Activated CD8-positive, alpha-beta memory T cell treated with anti-CD3 and anti-CD28 coated beads, Interleukin-2, amount 50 U/mL, for 24 hours (primary cell): ENCODE data around the gene DOK6.
"Not testable (repeated sequence)": the region's sequence is repeated elsewhere in the genome, so short reads cannot be mapped to it uniquely, and the experiment has no call there.

Experiments
- DNase-seq: peaks from one replicate; pipeline ENCODE4 v3.0.0-alpha.2; 2020; ENCODE audit errors: extremely low read depth

The DOK6 gene

GRCh38 chr18:69400253-69400975 is at the start of gene DOK6:
Gene DOK6, plus strand, starts transcription at chr18:69400888.
- DNase-seq = no peak

GRCh38 chr18:69353023-69353422 is 47.7 kb upstream of the DOK6 start:
- DNase-seq = no peak

- no peak for DNase-seq
These were observed 43.1 kb upstream of the DOK6 start for GRCh38 chr18:69357590-69357989.

- no peak for DNase-seq
These were observed 42.3 kb upstream of the DOK6 start for GRCh38 chr18:69358212-69358895.

- DNase-seq = not testable (repeated sequence)
These were observed 40.9 kb upstream of the DOK6 start for GRCh38 chr18:69359768-69360167.

- DNase-seq = no peak
These were observed 35.8 kb upstream of the DOK6 start for GRCh38 chr18:69364930-69365329.

GRCh38 chr18:69365658-69366057 is 35.0 kb upstream of the DOK6 start:
- DNase-seq = no peak

- no peak for DNase-seq
These were observed 33.6 kb upstream of the DOK6 start for GRCh38 chr18:69367104-69367503.

- no peak for DNase-seq
These were observed 29.0 kb upstream of the DOK6 start for GRCh38 chr18:69371729-69372128.

- DNase-seq = no peak
These were observed 20.4 kb upstream of the DOK6 start for GRCh38 chr18:69380324-69380723.

- DNase-seq = no peak
These were observed 17.5 kb upstream of the DOK6 start for GRCh38 chr18:69383186-69383585.

- DNase-seq = no peak
These were observed 13.5 kb upstream of the DOK6 start for GRCh38 chr18:69387186-69387585.

- no peak for DNase-seq
These were observed 12.5 kb upstream of the DOK6 start for GRCh38 chr18:69388222-69388621.

- DNase-seq = no peak
These were observed 3.6 kb upstream of the DOK6 start for GRCh38 chr18:69397096-69397495.

GRCh38 chr18:69399253-69399652 is 1.4 kb upstream of the DOK6 start:
- no peak for DNase-seq

- DNase-seq = no peak
These were observed 213 bp downstream of the DOK6 start for GRCh38 chr18:69400976-69401225.

- no peak for DNase-seq
These were observed 711 bp downstream of the DOK6 start for GRCh38 chr18:69401226-69401971.

GRCh38 chr18:69401972-69402532 is 1.4 kb downstream of the DOK6 start:
- DNase-seq = no peak

GRCh38 chr18:69402533-69402989 is 1.9 kb downstream of the DOK6 start:
- DNase-seq = no peak

- no peak for DNase-seq
These were observed 7.8 kb downstream of the DOK6 start for GRCh38 chr18:69408522-69408921.

GRCh38 chr18:69411199-69411598 is 10.5 kb downstream of the DOK6 start:
- no peak for DNase-seq

- DNase-seq = no peak
These were observed 13.5 kb downstream of the DOK6 start for GRCh38 chr18:69414184-69414583.

- no peak for DNase-seq
These were observed 32.2 kb downstream of the DOK6 start for GRCh38 chr18:69432847-69433246.
